CD4-positive, alpha-beta memory T cell (primary cell): ENCODE measurements around the gene NT5C3A. TPM values are rescaled to one million over a fixed set of nuclear protein-coding genes. Genes with fewer than 3 reads are reported as not detected.

Experiments
- CTCF ChIA-PET: fragments of 350-600 bp; sonication (Branson Sonifier 250); formaldehyde crosslinking; loops from one replicate; lab custom pipeline; 2021; ENCODE audit warnings: inconsistent platforms; ENCODE audit not compliant: partially characterized antibody; lab: Charles Lee
- POLR2A ChIA-PET: fragments of 350-600 bp; sonication (Branson Sonifier 250); formaldehyde crosslinking; loops from one replicate; lab custom pipeline; 2021; ENCODE audit not compliant: partially characterized antibody; lab: Charles Lee
- DNase-seq, 5 donors: peaks; one replicate each; pipeline versions ENCODE4 v3.0.0 to v3.0.0-alpha.2; 2020 to 2022; ENCODE audit warnings: mixed read lengths in 1 of 5
- H3K27ac ChIP-seq: one replicate; pipeline ENCODE4 v1.7.0; 2013; ENCODE audit warnings: low read depth, low read length
- H3K27me3 ChIP-seq: 2 replicates; pipeline ENCODE4 v1.7.0; 2013; ENCODE audit warnings: mild to moderate bottlenecking, low read length, moderate library complexity; ENCODE audit not compliant: insufficient read depth
- H3K36me3 ChIP-seq: 2 replicates; pipeline ENCODE4 v1.7.0; 2013; ENCODE audit warnings: mild to moderate bottlenecking, low read length, moderate library complexity; ENCODE audit not compliant: insufficient read depth
- H3K4me1 ChIP-seq: 2 replicates; pipeline ENCODE4 v1.7.0; 2013; ENCODE audit warnings: mild to moderate bottlenecking, low read length, moderate library complexity; ENCODE audit not compliant: insufficient read depth
- H3K4me3 ChIP-seq, 2 donors: one replicate each; pipeline ENCODE4 v1.7.0; 2013; ENCODE audit warnings: low read length in 2 of 2, mild to moderate bottlenecking in 1 of 2
- H3K9me3 ChIP-seq, 2 donors: one replicate each; pipeline ENCODE4 v1.7.0; 2013; ENCODE audit warnings: low read length in 2 of 2, control low read depth in 1 of 2; ENCODE audit not compliant: control insufficient read depth in 1 of 2
- H3K27ac Mint-ChIP-seq, 7 donors: one replicate each; pipeline ENCODE4 v1.8.0; 2020 to 2021; ENCODE audit warnings: mixed read lengths in 7 of 7, mild to moderate bottlenecking in 6 of 7, inconsistent platforms in 3 of 7, moderate library complexity in 3 of 7
- H3K27me3 Mint-ChIP-seq, 2 donors: one replicate each; pipeline ENCODE4 v1.8.0; 2020 to 2021; ENCODE audit warnings: mixed read lengths in 2 of 2
- H3K36me3 Mint-ChIP-seq, 2 donors: one replicate each; pipeline ENCODE4 v1.8.0; 2020 to 2021; ENCODE audit warnings: mixed read lengths in 2 of 2, inconsistent platforms in 1 of 2, mild to moderate bottlenecking in 1 of 2
- H3K4me1 Mint-ChIP-seq, 4 donors: one replicate each; pipeline ENCODE4 v1.8.0; 2020 to 2021; ENCODE audit warnings: mixed read lengths in 4 of 4, mild to moderate bottlenecking in 1 of 4
- H3K4me3 Mint-ChIP-seq, 8 donors: one replicate each; pipeline ENCODE4 v1.8.0; 2020 to 2021; ENCODE audit warnings: mixed read lengths in 8 of 8, mild to moderate bottlenecking in 7 of 8, moderate library complexity in 6 of 8, inconsistent platforms in 3 of 8
- H3K9me3 Mint-ChIP-seq, 8 donors: one replicate each; pipeline ENCODE4 v1.8.0; 2020 to 2021; ENCODE audit warnings: mixed read lengths in 8 of 8, mild to moderate bottlenecking in 5 of 8, inconsistent platforms in 3 of 8, moderate library complexity in 1 of 8
- intact Hi-C: fragments of 100-400 bp; cut with micrococcal nuclease; formaldehyde crosslinking; loops from one replicate; pipeline ENCODE4 v1.15.1; 2023
- polyA plus RNA-seq, 2 donors: library from polyadenylated mRNA; unstranded; fragments of 300-500 nt; fragmentation: Illumina TruSeq; gene quantifications; one replicate each; pipeline ENCODE4 v1.2.3, GENCODE V29; 2021
- total RNA-seq, 2 experiments: library from RNA; stranded (reverse); gene quantifications; one replicate each; pipeline ENCODE4 v1.2.3, GENCODE V29; 2021

The NT5C3A gene
- total and polyA plus RNA-seq, 4 experiments from 2014 or later = 44.2 to 93.9 (median 48.8) TPM

GRCh38 chr7:33066771-33067170 is 4.2 kb upstream of the NT5C3A start:
- peaks cover 6 to 13% (median 7%) of the 10 kb centered on the region in 4 donors for H3K4me1 Mint-ChIP-seq
- peaks cover 0 to 12% of the 10 kb centered on the region in 2 donors for H3K36me3 Mint-ChIP-seq
- Histone ChIP-seq H3K9me3 (peaks cover 0 to 6% of the 10 kb centered on the region in 2 donors), H3K4me1 (peaks cover 7% of the 10 kb centered on the region), H3K27me3 (no peaks in the 10 kb centered on the region), H3K4me3 (no peak overlapping the region), H3K27ac (no peak overlapping the region), H3K36me3 (no peaks in the 10 kb centered on the region)
- H3K9me3 Mint-ChIP-seq = peaks cover 2 to 36% (median 25%) of the 10 kb centered on the region in 8 donors
- POLR2A ChIA-PET = interaction anchor here (1.4 kb wide), 1 partner anchor 26 kb away, joined by 3 read pairs; no protein-coding TSS in a partner anchor
- H3K4me3 Mint-ChIP-seq = no peak overlapping the region
- no peak for DNase-seq
- H3K27me3 Mint-ChIP-seq = peaks cover 4 to 6% of the 10 kb centered on the region in 2 donors
- CTCF ChIA-PET = no interaction called here
- no peak overlapping the region for H3K27ac Mint-ChIP-seq
- intact Hi-C loops = no loop called here

- peaks cover 2 to 31% (median 21%) of the 10 kb centered on the region in 8 donors for H3K9me3 Mint-ChIP-seq
- peak overlapping the region in 1 of 8 donors; percentile 5 for H3K4me3 Mint-ChIP-seq
- Histone ChIP-seq H3K36me3 (no peaks in the 10 kb centered on the region), H3K27ac (no peak overlapping the region), H3K4me3 (no peak overlapping the region), H3K27me3 (no peaks in the 10 kb centered on the region), H3K4me1 (peaks cover 15% of the 10 kb centered on the region), H3K9me3 (peaks cover 0 to 6% of the 10 kb centered on the region in 2 donors)
- intact Hi-C loops = no loop called here
- H3K27ac Mint-ChIP-seq = peak overlapping the region in 1 of 7 donors; percentile 39
- H3K4me1 Mint-ChIP-seq = peaks cover 9 to 19% (median 11%) of the 10 kb centered on the region in 4 donors
- POLR2A ChIA-PET = no interaction called here
- no peak for DNase-seq
- CTCF ChIA-PET = interaction anchor here (5.8 kb wide), 1 partner anchor 43 kb away, joined by 42 read pairs; the partner anchor contains the start of gene RP9
- peaks cover 2 to 3% of the 10 kb centered on the region in 2 donors for H3K27me3 Mint-ChIP-seq
- H3K36me3 Mint-ChIP-seq = peaks cover 0 to 14% of the 10 kb centered on the region in 2 donors
Observed at GRCh38 chr7:33065981-33066380, 3.4 kb upstream of the NT5C3A start.

GRCh38 chr7:33062782-33063443 is 337 bp upstream of the NT5C3A start:
- Histone ChIP-seq H3K27ac (peak overlapping the region; percentile 87), H3K4me1 (peaks cover 40% of the 10 kb centered on the region), H3K4me3 (peak overlapping the region; percentile 75 to 98), H3K9me3 (no peaks in the 10 kb centered on the region), H3K27me3 (no peaks in the 10 kb centered on the region), H3K36me3 (no peaks in the 10 kb centered on the region)
- POLR2A ChIA-PET = interaction anchor here (0.9 to 4.6 kb wide), 18 partner anchors 10 to 567 kb away, joined by 3 to 70 read pairs (median 4); partner anchors contain the start of genes AVL9, KBTBD2 and RP9
- H3K4me3 Mint-ChIP-seq = peak overlapping the region; percentile 95 to 98 (median 96)
- DNase-seq = peak; percentile 93 to 95 (median 94)
- peaks cover 3 to 18% of the 10 kb centered on the region in 2 donors for H3K36me3 Mint-ChIP-seq
- H3K9me3 Mint-ChIP-seq = peaks cover 0 to 12% (median 9%) of the 10 kb centered on the region in 8 donors
- CTCF ChIA-PET = interaction anchor here (0.6 to 5.8 kb wide), 13 partner anchors 10 to 217 kb away, joined by 3 to 42 read pairs (median 4); partner anchors contain the start of genes BBS9 and RP9
- intact Hi-C loops = loop anchor here (1.0 to 2.0 kb wide), 6 partner anchors 9 to 572 kb away; partner anchors contain the start of genes BBS9, LSM5 and RP9
- H3K4me1 Mint-ChIP-seq = peaks cover 29 to 48% (median 35%) of the 10 kb centered on the region in 4 donors
- peaks cover 1 to 2% of the 10 kb centered on the region in 2 donors for H3K27me3 Mint-ChIP-seq
- peak overlapping the region; percentile 93 to 99 (median 96) for H3K27ac Mint-ChIP-seq

GRCh38 chr7:33061282-33061937 is 1.2 kb downstream of the NT5C3A start:
- Histone ChIP-seq H3K27me3 (no peaks in the 10 kb centered on the region), H3K9me3 (no peaks in the 10 kb centered on the region), H3K27ac (peak overlapping the region; percentile 87), H3K36me3 (no peaks in the 10 kb centered on the region), H3K4me3 (peak overlapping the region; percentile 83 to 98), H3K4me1 (peaks cover 44% of the 10 kb centered on the region)
- Mint-ChIP-seq H3K4me3 (peak overlapping the region; percentile 95 to 98 (median 96)), H3K4me1 (peaks cover 33 to 54% (median 43%) of the 10 kb centered on the region in 4 donors), H3K36me3 (peaks cover 7 to 17% of the 10 kb centered on the region in 2 donors), H3K27me3 (peaks cover 1 to 2% of the 10 kb centered on the region in 2 donors), H3K27ac (peak overlapping the region; percentile 88 to 96 (median 94)), H3K9me3 (peaks cover 0 to 11% (median 8%) of the 10 kb centered on the region in 8 donors)
- ChIA-PET POLR2A (interaction anchor here (0.8 to 4.6 kb wide), 8 partner anchors 8 to 170 kb away, joined by 3 to 70 read pairs (median 17); partner anchors contain the start of genes KBTBD2 and RP9), CTCF (interaction anchor here (1.1 to 5.8 kb wide), 8 partner anchors 9 to 215 kb away, joined by 3 to 42 read pairs (median 12); partner anchors contain the start of gene RP9)
- intact Hi-C loops = no loop called here
- no peak for DNase-seq

GRCh38 chr7:33059635-33060034 is 2.9 kb downstream of the NT5C3A start:
- no peaks in the 10 kb centered on the region for H3K36me3 ChIP-seq
- H3K27ac Mint-ChIP-seq = peak overlapping the region in 4 of 7 donors; percentile 38 to 77 (median 67)
- H3K27me3 ChIP-seq = no peaks in the 10 kb centered on the region
- ChIA-PET CTCF (interaction anchor here (1.6 to 3.1 kb wide), 3 partner anchors 10 to 49 kb away, joined by 3 to 10 read pairs (median 4); no protein-coding TSS in a partner anchor), POLR2A (interaction anchor here (0.6 to 4.6 kb wide), 3 partner anchors 8 to 19 kb away, joined by 3 to 70 read pairs (median 11); no protein-coding TSS in a partner anchor)
- H3K4me1 ChIP-seq = peaks cover 52% of the 10 kb centered on the region
- no peaks in the 10 kb centered on the region for H3K9me3 Mint-ChIP-seq
- no peak for DNase-seq
- peak overlapping the region in 3 of 8 donors; percentile 4 to 64 (median 21) for H3K4me3 Mint-ChIP-seq
- H3K36me3 Mint-ChIP-seq = peaks cover 7 to 16% of the 10 kb centered on the region in 2 donors
- H3K4me1 Mint-ChIP-seq = peaks cover 39 to 70% (median 55%) of the 10 kb centered on the region in 4 donors
- no peak overlapping the region for H3K27ac ChIP-seq
- intact Hi-C loops = no loop called here
- H3K27me3 Mint-ChIP-seq = no peaks in the 10 kb centered on the region
- H3K9me3 ChIP-seq = no peaks in the 10 kb centered on the region
- H3K4me3 ChIP-seq = no peak overlapping the region

- intact Hi-C loops = no loop called here
- H3K4me1 ChIP-seq = peaks cover 51% of the 10 kb centered on the region
- H3K4me3 ChIP-seq = no peak overlapping the region
- H3K27me3 ChIP-seq = no peaks in the 10 kb centered on the region
- Mint-ChIP-seq H3K27ac (peak overlapping the region; percentile 19 to 91 (median 57)), H3K4me1 (peaks cover 42 to 82% (median 62%) of the 10 kb centered on the region in 4 donors), H3K4me3 (peak overlapping the region in 1 of 8 donors; percentile 23), H3K27me3 (no peaks in the 10 kb centered on the region), H3K36me3 (peaks cover 5 to 7% of the 10 kb centered on the region in 2 donors), H3K9me3 (no peaks in the 10 kb centered on the region)
- peak overlapping the region; percentile 10 for H3K27ac ChIP-seq
- ChIA-PET POLR2A (interaction anchor here (1.4 to 3.8 kb wide), 4 partner anchors 7 to 560 kb away, joined by 4 to 29 read pairs (median 14); partner anchors contain the start of genes AVL9, KBTBD2 and NT5C3A), CTCF (interaction anchor here (0.7 to 5.0 kb wide), 4 partner anchors 15 to 209 kb away, joined by 3 to 33 read pairs (median 13); no protein-coding TSS in a partner anchor)
- no peaks in the 10 kb centered on the region for H3K9me3 ChIP-seq
- DNase-seq = no peak
- no peaks in the 10 kb centered on the region for H3K36me3 ChIP-seq
Observed at GRCh38 chr7:33055158-33055557, 7.4 kb downstream of the NT5C3A start.
